OCI-LY7 (cell line): ENCODE measurements around the gene PCNX1. TPM values are rescaled to one million over a fixed set of nuclear protein-coding genes. Genes with fewer than 3 reads are reported as not detected.

Experiments
- BruUV-seq: library from RNA; stranded (reverse); fragments of 400-500 nt; replicated peaks from 2 replicates; lab custom pipeline; 2021; lab: Mats Ljungman, UMichigan
- CTCF ChIA-PET: fragments of 300-600 bp; sonication (Branson Sonifier 250); formaldehyde crosslinking; loops from one replicate; lab custom pipeline; 2022; ENCODE audit warnings: antibody characterized with exemption; ENCODE audit not compliant: unreplicated experiment; lab: Charles Lee
- POLR2A ChIA-PET: fragments of 300-600 bp; sonication (Branson Sonifier 250); formaldehyde crosslinking; loops from one replicate; lab custom pipeline; 2022; ENCODE audit warnings: antibody characterized with exemption; lab: Charles Lee
- DNase-seq: peaks from one replicate; pipeline ENCODE4 v3.0.0-alpha.2; 2015; ENCODE audit warnings: low spot score
- H2AFZ ChIP-seq: fragments of 200-600 bp; sonication (generic), shearing (Covaris generic); 2 replicates; pipeline ENCODE4 v1.6.1; 2014; ENCODE audit warnings: mild to moderate bottlenecking, antibody characterized with exemption, low read length, moderate library complexity
- H3K27ac ChIP-seq: fragments of 200-600 bp; sonication (generic); 2 replicates; pipeline ENCODE4 v1.5.1; 2014; ENCODE audit warnings: mixed run types, low read depth, mild to moderate bottlenecking, moderate library complexity, low read length, inconsistent platforms; ENCODE audit not compliant: poor library complexity, severe bottlenecking
- H3K36me3 ChIP-seq: fragments of 200-600 bp; sonication (generic); 2 replicates; pipeline ENCODE4 v1.6.1; 2014; ENCODE audit warnings: mild to moderate bottlenecking, antibody characterized with exemption, low read length, moderate library complexity, mixed read lengths; ENCODE audit not compliant: insufficient read depth
- H3K4me1 ChIP-seq: fragments of 200-600 bp; sonication (generic); 2 replicates; pipeline ENCODE4 v1.5.1; 2014; ENCODE audit warnings: mild to moderate bottlenecking, low read length; ENCODE audit not compliant: insufficient read depth, poor library complexity, severe bottlenecking
- H3K4me2 ChIP-seq: fragments of 200-600 bp; sonication (generic); 2 replicates; pipeline ENCODE4 v1.6.1; 2014; ENCODE audit warnings: mild to moderate bottlenecking, low read length
- H3K4me3 ChIP-seq: fragments of 200-600 bp; sonication (generic); 2 replicates; pipeline ENCODE4 v1.5.1; 2014; ENCODE audit warnings: mild to moderate bottlenecking, low read depth, low read length; ENCODE audit not compliant: poor library complexity, severe bottlenecking
- H3K79me2 ChIP-seq: fragments of 200-600 bp; sonication (generic); 2 replicates; pipeline ENCODE4 v1.6.1; 2016; ENCODE audit warnings: low read depth, mild to moderate bottlenecking, low read length, moderate library complexity, mixed read lengths; ENCODE audit not compliant: insufficient read depth
- H3K9me2 ChIP-seq: fragments of 200-600 bp; sonication (generic); 2 replicates; pipeline ENCODE4 v1.6.1; 2016; ENCODE audit warnings: mild to moderate bottlenecking, low read length, mixed read lengths; ENCODE audit not compliant: insufficient read depth
- H3K9me3 ChIP-seq: fragments of 200-600 bp; sonication (generic); 2 replicates; pipeline ENCODE4 v1.6.1; 2014; ENCODE audit warnings: mild to moderate bottlenecking, mixed run types, low read length, mixed read lengths
- H4K20me1 ChIP-seq: fragments of 200-600 bp; sonication (generic); 2 replicates; pipeline ENCODE4 v1.6.1; 2014; ENCODE audit warnings: mild to moderate bottlenecking, antibody characterized with exemption, low read length, moderate library complexity, mixed read lengths; ENCODE audit not compliant: insufficient read depth
- CTCF ChIP-seq: fragments of 200-600 bp; sonication (generic); conservative IDR thresholded peaks from 2 replicates; pipeline ENCODE4 v1.5.1; 2014; ENCODE audit warnings: mild to moderate bottlenecking, antibody characterized with exemption, low read length, moderate library complexity, mixed read lengths
- EZH2phosphoT487 ChIP-seq: fragments of 200-600 bp; sonication (generic); IDR thresholded peaks from 2 replicates; pipeline ENCODE4 v1.6.1; 2018; ENCODE audit warnings: low read depth, borderline replicate concordance, mild to moderate bottlenecking, mixed run types, antibody characterized with exemption, low read length, moderate library complexity, mixed read lengths
- intact Hi-C: fragments of 100-400 bp; cut with micrococcal nuclease; formaldehyde crosslinking; loops from one replicate; pipeline ENCODE4 v1.10.0; 2022; ENCODE audit not compliant: unreplicated experiment
- total RNA-seq, 2 experiments: library from RNA; depleted of rRNA in 1 of 2; stranded (reverse); fragments of >200 nt in 1 of 2; shearing (Covaris generic) in 1 of 2; gene quantifications; 2 replicates each; pipeline ENCODE4 v1.2.3, GENCODE V29; 2014 to 2022

PCNX1 gene
- total RNA-seq, 2 experiments from 2014 or later, result 27.7 to 33.5 TPM

GRCh38 chr14:70921669-70922068, 14.4 kb downstream of the PCNX1 start:
- no TSS peak for BruUV-seq
- Histone ChIP-seq H3K4me2 (no peak overlapping the region), H3K36me3 (peaks cover 10% of the 10 kb centered on the region), H3K79me2 (peaks cover 48% of the 10 kb centered on the region), H3K27ac (no peak overlapping the region), H3K4me1 (peaks cover 11% of the 10 kb centered on the region), H3K9me3 (no peaks in the 10 kb centered on the region), H3K9me2 (no peaks in the 10 kb centered on the region), H3K4me3 (no peak overlapping the region), H4K20me1 (peaks cover 11% of the 10 kb centered on the region; the same call in 1 of the 2 replicates), H2AFZ (no peak overlapping the region)
- POLR2A ChIA-PET, result interaction anchor here (0.6 kb wide), 1 partner anchor 701 kb away, joined by 3 read pairs; no protein-coding TSS in a partner anchor
- no peak for DNase-seq
- intact Hi-C loops, result no loop called here
- no peak for TF ChIP-seq EZH2phosphoT487
- no peak for TF ChIP-seq CTCF
- CTCF ChIA-PET, result no interaction called here

- intact Hi-C loops, result no loop called here
- no peak overlapping the region for H3K4me3 ChIP-seq
Observed at GRCh38 chr14:70924521-70924920, 17.3 kb downstream of the PCNX1 start.

More at GRCh38 chr14:70924521-70924920, 17.3 kb downstream of the PCNX1 start:
- POLR2A ChIA-PET, result interaction anchor here (0.7 kb wide), 1 partner anchor 760 kb away, joined by 3 read pairs; no protein-coding TSS in a partner anchor
- Histone ChIP-seq H3K79me2 (peaks cover 53% of the 10 kb centered on the region), H3K9me2 (no peaks in the 10 kb centered on the region), H2AFZ (no peak overlapping the region), H3K4me2 (no peak overlapping the region), H3K4me1 (peaks cover 11% of the 10 kb centered on the region), H3K27ac (no peak overlapping the region), H4K20me1 (peaks cover 17% of the 10 kb centered on the region), H3K36me3 (no peaks in the 10 kb centered on the region), H3K9me3 (no peaks in the 10 kb centered on the region)
- TF ChIP-seq CTCF (no peak), EZH2phosphoT487 (no peak)
- no peak for DNase-seq
- BruUV-seq, result no TSS peak
- CTCF ChIA-PET, result no interaction called here
